Urothelium cell line (cell line): ENCODE data around the gene FUS.

Source experiments
- DNase-seq: peaks from one replicate; pipeline ENCODE4 v3.0.0; 2011; ENCODE audit warnings: low spot score, mixed read lengths
- FAIRE-seq: peaks from 2 replicates; lab custom pipeline; 2011; peaks lifted over from hg19 to GRCh38; lab: Jason Lieb, UNC

The FUS gene

DNA sequence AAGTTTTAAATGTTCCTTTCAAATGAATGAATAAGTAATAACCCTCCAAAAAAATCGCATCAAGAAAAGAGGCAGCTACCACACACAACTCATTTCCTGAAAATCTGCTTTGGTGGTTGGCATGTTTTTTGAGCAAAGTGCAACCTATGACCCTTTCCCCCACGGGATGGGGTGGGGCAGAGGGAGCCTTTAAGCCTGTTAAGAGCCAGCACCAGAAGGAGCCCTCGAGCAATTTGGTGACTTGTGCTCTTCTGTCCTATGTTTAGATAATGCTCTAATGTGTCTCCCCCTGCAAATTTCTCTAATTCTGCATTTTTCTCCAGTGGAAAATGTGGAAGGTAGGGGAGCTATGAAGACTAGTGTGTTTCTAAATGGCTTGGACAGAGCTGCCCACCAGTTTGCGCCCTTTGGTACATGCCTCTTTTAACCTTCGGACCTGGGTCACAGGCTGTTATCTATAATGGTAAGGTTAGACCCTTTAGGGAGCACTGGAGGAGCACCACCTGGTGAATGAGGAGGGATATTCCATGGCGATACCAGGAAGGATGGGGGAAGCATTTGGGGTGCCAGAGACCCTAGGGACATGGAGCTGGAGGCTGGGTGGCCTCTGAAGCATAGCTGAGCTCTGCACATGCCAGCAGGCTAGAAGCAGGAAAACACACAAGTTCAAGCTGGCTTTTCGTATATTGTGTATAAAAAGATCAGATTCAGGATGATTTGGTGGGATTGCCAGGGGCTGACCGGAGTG is 21.1 kb downstream of the FUS start:
- FAIRE-seq (no peak), DNase-seq (no peak)

DNA sequence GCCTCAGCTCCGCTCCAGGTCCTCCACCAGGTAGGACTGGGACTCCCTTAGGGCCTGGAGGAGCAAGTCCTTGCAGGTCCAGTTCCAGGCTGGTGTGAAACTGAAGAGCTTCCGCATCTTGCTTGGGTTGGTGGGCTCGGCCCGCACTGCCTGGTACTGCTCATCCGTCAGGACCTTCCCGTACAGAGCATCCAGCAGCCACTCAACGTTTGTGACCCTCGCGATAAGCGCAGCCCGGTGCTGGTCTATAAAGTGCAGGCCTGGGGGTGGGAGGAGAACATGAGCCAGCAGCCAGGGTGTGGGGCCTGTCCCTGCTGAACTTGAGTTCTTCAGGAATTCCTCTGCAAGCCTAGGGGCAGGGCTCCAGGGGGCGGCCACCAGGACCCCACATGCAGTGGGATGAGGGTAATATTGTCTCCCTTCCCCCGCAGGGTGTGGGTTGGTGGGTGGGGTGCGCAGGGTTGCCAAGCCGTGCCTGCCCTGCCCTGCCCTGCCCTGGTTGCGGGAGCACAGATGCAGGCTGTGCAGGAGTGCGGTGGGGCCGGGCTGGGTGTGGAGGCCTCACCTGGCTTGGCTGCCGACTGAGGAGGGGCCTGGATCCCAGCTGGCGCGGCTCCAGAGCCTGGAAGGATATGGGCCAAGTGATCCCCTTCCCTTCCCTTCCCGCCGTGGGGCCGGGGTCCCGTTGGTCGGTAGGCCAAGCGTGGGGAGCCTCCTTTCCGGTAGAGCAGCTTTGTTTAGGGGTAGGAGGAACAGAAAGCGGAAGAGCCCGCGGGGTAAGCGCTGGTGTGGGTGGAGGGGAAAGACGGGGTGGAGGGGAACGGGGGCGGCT is 21.9 kb downstream of the FUS start:
- DNase-seq, result no peak
- no peak for FAIRE-seq

DNA sequence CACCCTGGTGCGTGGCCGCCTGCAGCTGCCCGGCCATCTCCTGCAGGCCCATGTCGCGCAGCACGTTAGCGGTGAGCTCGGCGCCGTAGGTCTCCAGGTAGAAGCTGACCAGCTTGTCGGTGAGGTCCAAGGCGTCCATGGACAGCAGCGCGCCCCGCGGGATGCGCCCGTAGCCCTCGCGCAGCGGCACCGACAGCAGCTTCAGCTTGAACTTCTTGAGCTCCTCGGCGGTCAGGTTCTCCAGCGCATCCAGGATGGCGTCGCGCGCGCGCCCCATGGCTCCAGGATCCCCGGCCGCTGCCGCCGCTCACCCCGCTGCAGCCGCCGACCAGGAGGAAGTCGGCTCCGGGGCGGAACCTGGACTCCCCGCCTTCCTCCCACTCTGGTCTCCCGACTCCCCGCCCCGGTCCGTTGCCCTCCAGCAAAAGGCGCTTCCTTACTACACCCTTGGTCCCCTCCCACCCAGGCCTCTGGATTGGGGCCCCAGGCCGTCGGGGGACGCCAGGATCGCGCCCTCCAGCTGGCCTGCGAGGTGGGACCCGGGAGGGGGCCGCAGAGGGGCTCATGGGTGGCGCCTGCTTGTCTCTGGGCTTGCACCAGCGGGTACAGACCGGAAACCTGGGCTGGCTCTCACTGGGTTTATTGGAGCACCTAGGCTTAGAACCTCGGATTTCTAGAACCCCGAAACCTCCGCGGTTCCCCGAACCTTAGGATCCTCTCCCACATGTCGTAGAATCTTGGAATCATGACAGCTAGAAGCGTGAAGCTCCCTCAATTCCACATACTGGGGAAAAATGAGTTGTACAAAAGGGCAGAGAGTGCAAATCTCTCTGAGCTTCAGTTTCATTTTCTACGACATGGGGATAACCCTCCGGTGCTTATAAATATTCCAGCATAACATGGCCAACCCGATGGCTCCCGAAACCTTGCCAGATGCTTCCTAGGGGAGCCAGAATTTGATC is 22.8 kb downstream of the FUS start, which contains the start of gene PYCARD:
Gene PYCARD, minus strand, starts transcription at position 347 of the 962 bp plus-strand sequence. Its CDS starts 70 bp downstream, at position 277.
- no peak for DNase-seq
- FAIRE-seq, result no peak

DNA sequence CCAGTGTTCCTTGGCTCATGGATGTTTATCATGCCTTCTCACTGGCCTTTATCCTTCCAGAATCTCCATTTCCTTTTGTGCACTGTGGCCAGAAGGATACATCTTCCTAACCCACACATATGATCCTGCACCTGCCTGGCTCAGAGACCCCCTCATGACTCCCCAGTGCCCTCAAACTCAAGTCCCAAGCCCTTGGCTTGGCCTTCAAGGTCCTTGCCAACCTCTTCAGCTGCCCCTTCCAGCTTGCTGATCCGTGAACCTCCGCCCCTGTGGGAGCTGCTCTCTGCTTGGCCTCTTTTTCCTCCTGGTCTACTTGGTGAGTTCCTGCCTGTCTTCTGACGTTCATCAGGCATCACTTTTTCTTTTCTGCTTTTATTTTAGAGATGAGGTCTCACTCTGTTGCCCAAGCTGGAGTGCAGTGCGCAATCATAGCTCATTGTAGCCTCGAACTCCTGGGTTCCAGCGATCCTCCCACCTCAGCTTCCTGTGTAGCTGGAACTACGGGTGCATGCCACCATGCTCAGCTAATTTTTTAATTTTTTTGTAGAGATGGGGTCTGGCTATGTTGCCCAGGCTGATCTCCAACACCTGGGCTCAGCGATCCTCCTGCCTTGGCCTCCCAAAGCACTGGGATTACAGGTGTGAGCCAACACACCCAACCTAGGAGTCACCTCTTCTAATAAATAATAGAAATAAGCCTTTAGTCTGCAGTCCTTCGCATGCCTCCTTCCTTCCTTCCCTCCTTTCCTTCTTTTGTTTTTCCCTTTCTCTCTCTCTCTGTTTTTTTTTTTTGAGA is 25.1 kb downstream of the FUS start:
- no peak for FAIRE-seq

DNA sequence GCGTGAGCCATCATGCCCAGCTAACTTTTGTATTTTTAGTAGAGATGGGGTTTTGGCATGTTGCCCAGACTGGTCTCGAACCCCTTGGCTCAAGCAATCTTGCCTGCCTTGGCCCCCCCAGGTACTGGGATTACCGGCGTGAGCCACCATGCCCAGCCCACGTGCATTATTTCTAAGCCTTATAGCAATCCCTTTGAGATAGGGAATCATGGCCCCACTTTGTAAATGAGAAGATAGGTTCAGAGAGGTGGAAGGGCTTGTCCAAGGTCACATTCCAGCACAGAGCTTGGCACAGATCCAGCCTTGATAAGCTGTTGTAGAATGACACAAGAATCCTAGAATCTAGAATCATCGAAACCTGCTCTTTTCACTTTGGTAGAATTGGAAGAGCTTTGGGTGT is 26.8 kb downstream of the FUS start:
- FAIRE-seq (no peak), DNase-seq (no peak)

More for the DNA sequence above, 25.1 kb downstream of the FUS start:
- DNase-seq, result no peak

DNA sequence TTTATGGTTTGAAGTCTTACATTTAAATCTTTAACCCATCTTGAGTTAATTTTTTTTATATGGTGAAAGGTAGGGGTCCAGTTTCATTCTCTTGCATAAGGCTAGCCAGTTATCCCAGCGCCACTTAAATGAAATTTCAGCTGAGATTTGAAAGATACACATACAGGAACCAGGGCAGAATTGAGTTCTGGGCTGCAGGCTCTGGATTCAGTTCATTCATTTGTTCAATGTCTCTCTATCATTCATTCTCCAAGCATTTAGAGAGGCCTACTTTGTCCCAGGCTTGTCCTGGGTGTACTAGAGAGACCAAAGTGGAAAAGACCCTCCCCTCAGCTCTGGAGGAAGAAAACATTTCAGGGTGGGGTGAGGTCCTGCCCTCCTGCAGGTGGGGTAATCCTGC is 33.4 kb downstream of the FUS start:
- DNase-seq (no peak), FAIRE-seq (no peak)

DNA sequence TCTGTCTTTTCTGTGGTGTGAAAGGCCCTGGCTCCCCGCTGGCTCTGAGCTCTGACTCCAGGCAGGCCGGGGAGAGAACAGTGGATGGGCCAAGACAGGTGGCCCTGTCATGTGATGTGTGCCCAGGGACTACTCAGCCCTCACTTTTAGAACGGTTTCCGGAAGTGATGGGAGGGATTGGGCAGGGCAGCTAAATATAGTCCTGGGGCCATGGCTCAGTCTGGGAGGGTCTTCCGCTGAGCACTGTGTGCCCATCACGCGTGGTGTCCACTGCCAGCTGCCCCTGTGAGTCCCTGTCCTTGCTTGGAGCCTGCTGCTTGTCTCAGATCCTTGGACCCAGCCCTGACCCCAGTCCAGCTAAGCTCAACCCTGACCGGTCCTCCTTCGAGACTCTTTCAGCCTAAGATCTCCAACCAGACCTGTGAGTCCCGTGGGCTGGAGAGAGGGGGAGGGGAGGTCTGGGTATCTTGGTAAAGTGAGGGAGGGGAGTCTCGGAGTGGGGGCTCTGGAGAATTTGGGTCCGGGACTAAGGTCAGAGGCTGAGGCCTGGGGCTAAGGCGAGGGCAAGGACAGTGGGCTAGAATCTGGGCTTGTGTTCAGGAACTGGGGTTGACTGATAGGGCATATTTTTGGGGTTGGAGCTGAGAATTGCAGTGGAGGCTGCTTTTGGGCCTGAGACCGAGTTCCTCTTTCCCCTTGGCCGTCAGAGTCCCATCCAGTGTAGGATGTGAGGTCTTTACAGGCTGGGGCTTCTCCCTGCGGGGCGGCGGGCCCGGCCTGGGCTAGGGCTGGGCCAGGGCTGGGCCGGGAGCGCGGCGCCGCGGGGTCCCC is 34.2 kb downstream of the FUS start, which contains the start of gene TRIM72:
Gene TRIM72, plus strand, starts transcription at position 243 of the 831 bp plus-strand sequence. CDS start 620 bp downstream, outside the sequence.
- no peak for DNase-seq
- FAIRE-seq, result no peak

DNA sequence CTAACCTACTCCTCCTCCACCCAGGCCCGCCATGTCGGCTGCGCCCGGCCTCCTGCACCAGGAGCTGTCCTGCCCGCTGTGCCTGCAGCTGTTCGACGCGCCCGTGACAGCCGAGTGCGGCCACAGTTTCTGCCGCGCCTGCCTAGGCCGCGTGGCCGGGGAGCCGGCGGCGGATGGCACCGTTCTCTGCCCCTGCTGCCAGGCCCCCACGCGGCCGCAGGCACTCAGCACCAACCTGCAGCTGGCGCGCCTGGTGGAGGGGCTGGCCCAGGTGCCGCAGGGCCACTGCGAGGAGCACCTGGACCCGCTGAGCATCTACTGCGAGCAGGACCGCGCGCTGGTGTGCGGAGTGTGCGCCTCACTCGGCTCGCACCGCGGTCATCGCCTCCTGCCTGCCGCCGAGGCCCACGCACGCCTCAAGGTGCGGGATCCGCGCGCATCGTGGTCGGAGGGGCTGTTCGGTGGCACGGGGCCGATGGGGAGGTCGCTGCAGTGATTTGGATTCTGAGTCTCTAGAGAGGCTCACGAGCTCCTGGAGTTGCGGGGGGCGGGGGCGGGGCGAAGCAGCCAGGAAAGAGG is 34.9 kb downstream of the FUS start:
- FAIRE-seq (no peak), DNase-seq (no peak)

DNA sequence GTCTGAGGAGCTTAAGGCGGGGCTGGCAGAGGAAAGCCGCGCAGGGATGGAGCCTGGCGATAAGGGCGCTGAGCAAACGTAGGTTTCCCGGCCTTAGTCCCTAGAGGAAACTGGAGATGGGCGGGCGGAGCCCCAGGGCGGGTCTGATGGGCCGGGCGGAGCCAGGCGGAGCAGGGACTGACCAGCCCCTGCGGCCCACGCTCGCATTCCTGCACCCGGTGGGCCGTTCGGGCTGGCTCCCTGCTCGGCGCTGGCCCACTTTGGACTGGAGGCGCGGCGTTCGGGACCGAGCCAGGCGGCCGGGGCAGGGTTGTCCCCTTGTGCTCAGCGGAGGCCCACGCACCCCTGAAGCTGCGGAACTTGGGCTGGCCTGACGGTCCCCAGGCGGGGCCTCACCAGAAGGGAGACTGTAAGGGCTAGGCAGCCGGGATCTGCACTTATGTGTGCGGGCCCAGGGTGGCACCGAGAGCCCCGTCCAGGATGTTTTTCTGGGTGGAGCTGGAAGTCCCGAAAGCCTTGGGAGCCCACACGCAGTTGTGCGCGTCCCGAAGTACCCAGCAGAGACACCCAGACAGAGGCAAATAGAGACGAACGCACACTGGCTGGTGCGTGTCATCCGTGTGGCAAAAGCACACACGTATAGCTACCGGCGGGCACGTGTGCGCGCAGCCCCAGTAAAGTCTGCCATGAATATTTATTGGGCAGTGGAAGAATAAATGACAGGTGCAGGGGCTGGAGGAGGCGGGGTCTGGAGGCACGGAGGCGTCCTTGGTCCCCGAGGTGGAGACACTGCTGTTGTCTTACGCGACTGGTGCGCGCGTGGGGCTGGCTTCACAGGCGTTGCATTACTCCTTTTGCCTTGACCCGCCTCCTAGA is 35.6 kb downstream of the FUS start:
- DNase-seq (peak; percentile 88), FAIRE-seq (no peak)

DNA sequence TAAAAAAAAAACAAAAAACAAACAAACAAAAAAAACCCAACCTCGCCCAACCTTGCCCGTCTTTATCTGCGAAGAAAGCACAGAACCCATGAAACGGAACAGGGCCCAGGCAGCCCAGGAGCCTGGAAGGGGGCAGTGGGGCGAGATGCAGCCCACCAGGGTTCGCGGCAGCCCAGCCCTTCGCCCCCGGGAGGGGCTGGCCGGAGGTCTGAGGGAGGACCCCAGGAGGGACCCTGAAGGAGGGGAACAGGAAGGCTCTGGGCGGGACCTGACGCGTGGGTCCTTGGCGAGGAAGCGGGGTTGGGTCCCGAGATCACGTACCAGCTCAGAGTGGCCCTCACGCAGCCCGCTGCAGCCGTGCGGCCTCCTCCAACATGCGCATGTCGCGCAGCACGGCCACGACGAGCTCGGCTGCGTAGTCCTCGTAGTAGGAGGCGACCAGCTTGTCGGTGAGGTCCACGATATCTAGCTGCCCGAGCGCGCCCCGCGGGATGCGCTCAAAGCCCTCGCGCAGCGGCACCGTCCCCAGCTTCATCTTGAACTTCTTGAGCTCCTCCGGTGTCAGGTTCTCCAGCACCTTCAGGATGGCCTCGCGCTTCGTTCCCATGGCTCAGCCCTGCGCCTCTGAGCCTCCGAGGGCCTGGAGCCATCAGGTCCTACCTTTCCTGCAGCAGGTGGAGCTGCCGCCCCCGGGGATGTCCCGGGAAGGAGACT is 36.6 kb downstream of the FUS start, which contains the start of gene PYDC1:
Gene PYDC1, minus strand, starts transcription at position 714 of the 714 bp plus-strand sequence. Its CDS starts 107 bp downstream, at position 607.
- DNase-seq (no peak), FAIRE-seq (no peak)

DNA sequence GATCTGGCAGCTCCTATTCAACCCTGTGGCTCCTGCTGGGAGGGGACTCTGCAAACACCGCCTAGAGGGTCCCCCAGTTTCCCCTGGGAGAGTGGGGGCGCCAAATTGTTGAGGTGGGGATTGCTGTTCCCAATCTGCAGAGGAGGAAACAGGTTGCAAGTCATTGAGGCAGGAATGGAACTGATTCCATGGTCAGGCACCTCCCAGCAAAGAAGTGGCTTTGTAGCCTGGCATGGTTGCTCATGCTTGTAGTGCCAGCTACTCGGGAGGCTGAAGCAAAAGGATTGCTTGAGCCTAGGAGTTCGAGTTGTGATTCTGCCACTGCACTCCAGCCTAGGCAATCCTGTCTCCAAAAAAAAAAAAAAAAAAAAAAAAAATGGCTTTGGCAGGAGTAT is 37.2 kb downstream of the FUS start:
- DNase-seq, result no peak
- FAIRE-seq, result no peak

DNA sequence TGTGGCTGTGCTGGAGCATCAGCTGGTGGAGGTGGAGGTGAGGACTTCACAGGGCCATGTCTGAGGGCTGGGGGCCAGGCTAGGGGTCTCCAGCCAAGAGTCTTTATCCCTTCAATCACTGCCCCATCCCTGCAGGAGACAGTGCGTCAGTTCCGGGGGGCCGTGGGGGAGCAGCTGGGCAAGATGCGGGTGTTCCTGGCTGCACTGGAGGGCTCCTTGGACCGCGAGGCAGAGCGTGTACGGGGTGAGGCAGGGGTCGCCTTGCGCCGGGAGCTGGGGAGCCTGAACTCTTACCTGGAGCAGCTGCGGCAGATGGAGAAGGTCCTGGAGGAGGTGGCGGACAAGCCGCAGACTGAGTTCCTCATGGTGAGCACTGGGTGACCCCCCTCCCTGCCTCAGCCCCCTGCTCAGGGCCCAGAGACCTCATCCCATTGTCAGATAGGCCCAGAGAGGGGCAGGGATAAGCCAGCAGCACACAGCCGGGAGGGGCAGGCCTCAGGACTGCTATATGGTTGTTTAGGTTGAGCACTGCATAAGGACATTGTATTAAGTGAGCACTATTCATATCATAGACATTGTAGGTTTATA is 39.3 kb downstream of the FUS start:
- FAIRE-seq (no peak), DNase-seq (no peak)

DNA sequence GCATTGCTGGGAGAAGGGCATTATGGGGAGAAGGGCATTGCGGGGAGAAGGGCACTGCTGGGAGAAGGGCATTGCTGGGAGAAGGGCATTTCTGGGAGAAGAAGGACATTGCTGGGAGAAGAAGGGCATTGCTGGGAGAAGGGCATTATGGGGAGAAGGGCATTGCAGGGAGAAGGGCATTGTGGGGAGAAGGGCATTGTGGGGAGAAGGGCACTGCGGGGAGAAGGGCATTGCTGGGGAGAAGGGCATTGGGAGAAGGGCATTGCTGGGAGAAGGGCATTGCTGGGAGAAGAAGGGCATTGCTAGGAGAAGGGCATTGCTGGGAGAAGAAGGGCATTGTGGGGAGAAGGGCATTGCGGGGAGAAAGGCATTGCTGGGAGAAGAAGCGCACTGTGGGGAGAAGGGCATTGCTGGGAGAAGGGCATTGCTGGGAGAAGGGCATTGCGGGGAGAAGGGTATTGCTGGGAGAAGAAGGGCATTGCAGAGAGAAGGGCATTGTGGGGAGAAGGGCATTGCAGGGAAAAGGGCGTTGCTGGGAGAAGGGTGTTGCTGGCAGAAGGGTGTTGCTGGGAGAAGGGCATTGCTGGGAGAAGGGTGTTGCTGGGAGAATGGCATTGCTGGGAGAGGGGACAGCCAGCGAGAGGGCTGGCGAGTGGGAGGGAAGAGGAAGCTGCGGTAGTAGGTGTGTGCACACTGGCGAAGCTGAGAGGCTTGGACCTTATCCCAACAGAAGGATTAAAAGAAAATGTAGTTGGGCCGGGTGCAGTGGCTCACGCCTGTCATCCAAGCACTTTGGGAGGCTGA is 41.6 kb downstream of the FUS start:
- DNase-seq (no peak), FAIRE-seq (peak; percentile 44)

DNA sequence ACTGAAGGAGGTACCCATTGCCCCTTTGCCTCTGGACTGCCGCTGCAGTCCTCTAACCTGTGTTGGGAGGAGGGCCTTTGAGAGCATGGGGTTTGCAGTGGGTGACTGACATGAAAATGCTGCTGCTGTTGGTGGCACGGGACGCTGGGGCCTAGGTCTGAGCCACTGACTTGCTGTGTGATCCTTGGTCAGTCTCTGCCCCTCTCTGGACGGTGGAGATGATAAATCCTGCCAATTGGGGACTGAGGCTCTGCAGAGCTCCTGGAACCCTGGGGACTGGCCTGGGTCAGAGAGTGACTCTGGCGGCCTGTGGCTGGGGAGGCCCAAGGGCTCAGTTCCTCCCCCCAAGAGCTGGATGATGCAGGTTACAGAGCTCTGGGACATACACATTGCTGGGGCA is 43.1 kb downstream of the FUS start:
- FAIRE-seq (no peak), DNase-seq (no peak)

DNA sequence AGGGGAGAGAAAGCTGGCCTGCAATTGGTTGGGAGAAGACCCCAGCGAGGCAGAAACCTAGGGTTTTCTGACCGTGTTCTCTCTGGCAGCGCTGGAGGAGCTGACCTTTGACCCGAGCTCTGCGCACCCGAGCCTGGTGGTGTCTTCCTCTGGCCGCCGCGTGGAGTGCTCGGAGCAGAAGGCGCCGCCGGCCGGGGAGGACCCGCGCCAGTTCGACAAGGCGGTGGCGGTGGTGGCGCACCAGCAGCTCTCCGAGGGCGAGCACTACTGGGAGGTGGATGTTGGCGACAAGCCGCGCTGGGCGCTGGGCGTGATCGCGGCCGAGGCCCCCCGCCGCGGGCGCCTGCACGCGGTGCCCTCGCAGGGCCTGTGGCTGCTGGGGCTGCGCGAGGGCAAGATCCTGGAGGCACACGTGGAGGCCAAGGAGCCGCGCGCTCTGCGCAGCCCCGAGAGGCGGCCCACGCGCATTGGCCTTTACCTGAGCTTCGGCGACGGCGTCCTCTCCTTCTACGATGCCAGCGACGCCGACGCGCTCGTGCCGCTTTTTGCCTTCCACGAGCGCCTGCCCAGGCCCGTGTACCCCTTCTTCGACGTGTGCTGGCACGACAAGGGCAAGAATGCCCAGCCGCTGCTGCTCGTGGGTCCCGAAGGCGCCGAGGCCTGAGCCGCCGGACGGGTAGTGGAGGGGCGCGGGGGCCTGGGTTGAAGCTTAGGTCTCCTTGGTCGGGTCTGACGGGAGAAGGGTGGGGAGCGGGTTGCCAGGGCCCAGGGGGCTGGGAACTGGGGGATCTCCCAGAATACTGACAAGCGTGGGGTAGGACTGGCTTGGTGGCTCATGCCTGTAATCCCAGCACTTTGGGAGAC is 44.4 kb downstream of the FUS start:
- FAIRE-seq (no peak), DNase-seq (no peak)
